ENCODE measurements around the gene UEVLD.

Gene UEVLD

DNA sequence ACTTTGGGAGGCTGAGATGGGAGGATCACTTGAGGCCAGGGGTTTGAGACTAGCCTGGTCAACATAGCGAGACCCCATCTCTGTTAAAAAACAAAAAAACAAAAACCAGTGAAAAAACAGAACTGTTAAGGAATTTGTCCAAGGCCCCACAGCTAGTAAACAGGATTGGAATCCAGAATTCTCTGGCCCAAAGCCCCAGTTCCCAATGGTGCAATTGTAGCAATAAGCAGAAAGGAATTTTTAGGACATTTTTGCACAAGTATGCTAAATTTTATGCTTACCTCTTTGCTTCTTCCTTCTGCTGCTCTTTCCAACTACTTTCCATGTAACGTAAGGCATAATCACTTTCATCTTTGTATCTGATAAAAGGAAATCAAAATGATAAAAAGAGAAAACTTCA, 22.7 kb upstream of the UEVLD start:
- peaks cover 5% of the 10 kb centered on the region; the same call in 1 of the 2 replicates for H3K79me2 ChIP-seq (ENCODE audit: low read length)
- no peaks in the 10 kb centered on the region for H3F3A ChIP-seq (ENCODE audit: insufficient read depth, low read length)
- no peak overlapping the region for H3K4me2 ChIP-seq (ENCODE audit: low read depth, low read length)
- H3K9me2 ChIP-seq (replicated peaks; ENCODE audit: insufficient read depth, low read length), result no peaks in the 10 kb centered on the region
- no peaks in the 10 kb centered on the region for H3K9me3 ChIP-seq (replicated peaks; ENCODE audit: insufficient read depth, low read length)
- no peaks in the 10 kb centered on the region for H4K20me1 ChIP-seq (ENCODE audit: insufficient read depth, low read length)
- TF ChIP-seq, protein P1, sequence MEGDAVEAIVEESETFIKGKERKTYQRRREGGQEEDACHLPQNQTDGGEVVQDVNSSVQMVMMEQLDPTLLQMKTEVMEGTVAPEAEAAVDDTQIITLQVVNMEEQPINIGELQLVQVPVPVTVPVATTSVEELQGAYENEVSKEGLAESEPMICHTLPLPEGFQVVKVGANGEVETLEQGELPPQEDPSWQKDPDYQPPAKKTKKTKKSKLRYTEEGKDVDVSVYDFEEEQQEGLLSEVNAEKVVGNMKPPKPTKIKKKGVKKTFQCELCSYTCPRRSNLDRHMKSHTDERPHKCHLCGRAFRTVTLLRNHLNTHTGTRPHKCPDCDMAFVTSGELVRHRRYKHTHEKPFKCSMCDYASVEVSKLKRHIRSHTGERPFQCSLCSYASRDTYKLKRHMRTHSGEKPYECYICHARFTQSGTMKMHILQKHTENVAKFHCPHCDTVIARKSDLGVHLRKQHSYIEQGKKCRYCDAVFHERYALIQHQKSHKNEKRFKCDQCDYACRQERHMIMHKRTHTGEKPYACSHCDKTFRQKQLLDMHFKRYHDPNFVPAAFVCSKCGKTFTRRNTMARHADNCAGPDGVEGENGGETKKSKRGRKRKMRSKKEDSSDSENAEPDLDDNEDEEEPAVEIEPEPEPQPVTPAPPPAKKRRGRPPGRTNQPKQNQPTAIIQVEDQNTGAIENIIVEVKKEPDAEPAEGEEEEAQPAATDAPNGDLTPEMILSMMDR (IDR thresholded peaks at IDR 0.05; ENCODE audit: low read length), result no peak
- TF ChIP-seq EZH2phosphoT487 (IDR thresholded peaks at IDR 0.05; ENCODE audit: low read length), result no peak
- TF ChIP-seq EZH2 (optimal IDR thresholded peaks at IDR 0.05; ENCODE audit: low read depth, low read length), result no peak
- H2AFZ ChIP-seq (ENCODE audit: low read length), result no peak overlapping the region
- H3K9ac ChIP-seq (ENCODE audit: low read length), result no peak overlapping the region
- no peak overlapping the region for H3K27ac ChIP-seq (ENCODE audit: low read length)
- peaks cover 7% of the 10 kb centered on the region for H3K36me3 ChIP-seq (replicated peaks; ENCODE audit: insufficient read depth, low read length)
- no peak overlapping the region for H3K4me3 ChIP-seq (ENCODE audit: low read length)
- H3K27me3 ChIP-seq (replicated peaks; ENCODE audit: insufficient read depth, low read length), result no peaks in the 10 kb centered on the region
- H3K4me1 ChIP-seq (ENCODE audit: low read length), result no peaks in the 10 kb centered on the region
- no peak for DNase-seq

DNA sequence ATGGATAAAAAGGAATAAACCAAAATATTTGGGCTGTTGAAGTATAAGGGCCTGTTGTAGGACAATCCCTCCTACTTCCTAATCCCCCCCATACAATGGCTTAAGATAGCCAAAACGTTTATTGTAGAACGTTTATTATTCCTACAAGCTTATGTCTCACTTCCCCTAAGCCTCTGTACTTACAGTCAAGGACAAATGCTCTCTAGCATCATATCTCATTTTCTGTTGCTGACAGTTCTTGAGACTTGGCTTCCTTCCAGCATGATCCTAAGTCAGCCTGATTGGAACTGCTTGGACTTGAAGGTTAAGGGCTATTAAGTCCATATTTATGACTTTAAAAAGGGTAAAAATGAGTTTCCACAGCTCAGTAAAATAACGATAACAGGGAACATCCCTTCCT, 19.8 kb upstream of the UEVLD start:
- Histone ChIP-seq H3K79me2 (ENCODE audit: low read length) (no peaks in the 10 kb centered on the region), H3K9ac (ENCODE audit: low read length) (no peak overlapping the region), H2AFZ (ENCODE audit: low read length) (no peak overlapping the region), H3K27ac (ENCODE audit: low read length) (no peak overlapping the region), H3F3A (ENCODE audit: insufficient read depth, low read length) (no peaks in the 10 kb centered on the region), H4K20me1 (ENCODE audit: insufficient read depth, low read length) (no peaks in the 10 kb centered on the region), H3K4me1 (ENCODE audit: low read length) (no peaks in the 10 kb centered on the region), H3K4me3 (ENCODE audit: low read length) (no peak overlapping the region), H3K9me2 (replicated peaks; ENCODE audit: insufficient read depth, low read length) (no peaks in the 10 kb centered on the region), H3K9me3 (replicated peaks; ENCODE audit: insufficient read depth, low read length) (no peaks in the 10 kb centered on the region), H3K36me3 (replicated peaks; ENCODE audit: insufficient read depth, low read length) (peaks cover 3% of the 10 kb centered on the region; the same call in 1 of the 2 replicates), H3K4me2 (ENCODE audit: low read depth, low read length) (no peak overlapping the region), H3K27me3 (replicated peaks; ENCODE audit: insufficient read depth, low read length) (no peaks in the 10 kb centered on the region)
- no peak for DNase-seq
- no peak for TF ChIP-seq EZH2 (optimal IDR thresholded peaks at IDR 0.05; ENCODE audit: low read depth, low read length)
- TF ChIP-seq EZH2phosphoT487 (IDR thresholded peaks at IDR 0.05; ENCODE audit: low read length), result no peak
- TF ChIP-seq, protein P1 (IDR thresholded peaks at IDR 0.05; ENCODE audit: low read length), result no peak

DNA sequence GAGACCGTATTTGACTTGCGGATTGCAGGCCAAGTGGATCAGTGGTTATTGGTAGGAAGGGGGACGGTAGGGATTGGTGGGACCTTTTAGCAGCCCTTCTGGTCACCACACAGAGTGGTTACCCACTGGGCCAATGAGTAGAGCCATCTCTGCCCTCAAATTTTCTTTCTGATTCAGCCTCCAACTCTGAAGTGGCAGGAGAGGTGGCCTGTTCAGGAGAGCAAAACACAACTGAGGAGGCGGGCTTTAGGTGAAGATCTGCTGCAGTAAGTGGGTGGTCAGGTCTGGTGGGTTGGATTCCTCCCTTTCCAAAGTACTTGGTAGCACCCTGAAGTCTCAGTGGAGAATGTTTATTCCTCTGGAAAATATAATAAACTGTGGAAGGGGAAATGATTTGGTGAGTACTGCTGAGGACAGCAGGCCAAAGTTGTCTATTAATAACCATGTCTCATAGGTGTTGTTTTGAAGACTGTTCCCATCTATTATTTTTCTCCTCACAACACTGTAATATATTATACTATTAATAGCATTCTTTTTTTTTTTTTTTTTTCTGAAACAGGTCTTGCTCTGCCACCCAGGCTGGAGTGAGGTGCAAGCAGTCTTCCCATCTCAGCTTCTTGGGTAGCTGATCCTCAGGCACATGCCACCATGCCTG, 12.5 kb upstream of the UEVLD start:
- TF ChIP-seq, protein P1 (IDR thresholded peaks at IDR 0.05; ENCODE audit: low read length), result no peak
- Histone ChIP-seq H3K9ac (ENCODE audit: low read length) (no peak overlapping the region), H3F3A (ENCODE audit: insufficient read depth, low read length) (no peaks in the 10 kb centered on the region), H3K27ac (ENCODE audit: low read length) (no peak overlapping the region), H2AFZ (ENCODE audit: low read length) (no peak overlapping the region), H3K27me3 (replicated peaks; ENCODE audit: insufficient read depth, low read length) (no peaks in the 10 kb centered on the region), H3K9me2 (replicated peaks; ENCODE audit: insufficient read depth, low read length) (no peaks in the 10 kb centered on the region), H3K9me3 (replicated peaks; ENCODE audit: insufficient read depth, low read length) (no peaks in the 10 kb centered on the region), H4K20me1 (ENCODE audit: insufficient read depth, low read length) (no peaks in the 10 kb centered on the region), H3K36me3 (replicated peaks; ENCODE audit: insufficient read depth, low read length) (no peaks in the 10 kb centered on the region), H3K4me3 (ENCODE audit: low read length) (no peak overlapping the region), H3K79me2 (ENCODE audit: low read length) (no peaks in the 10 kb centered on the region), H3K4me2 (ENCODE audit: low read depth, low read length) (no peak overlapping the region), H3K4me1 (ENCODE audit: low read length) (no peaks in the 10 kb centered on the region)
- no peak for DNase-seq
